ENCODE measurements around the gene ANKRD22.
"Not testable (repeated sequence)": the region's sequence is repeated elsewhere in the genome, so short reads cannot be mapped to it uniquely, and the experiment has no call there.

The ANKRD22 gene

GRCh38 chr10:88851706-88852105 is at the start of gene ANKRD22:
TSS of gene ANKRD22 (minus strand) at chr10:88851844. CDS start at chr10:88851607, 237 bp downstream.
- DNase-seq (ENCODE audit: low read depth) = no peak

DNA sequence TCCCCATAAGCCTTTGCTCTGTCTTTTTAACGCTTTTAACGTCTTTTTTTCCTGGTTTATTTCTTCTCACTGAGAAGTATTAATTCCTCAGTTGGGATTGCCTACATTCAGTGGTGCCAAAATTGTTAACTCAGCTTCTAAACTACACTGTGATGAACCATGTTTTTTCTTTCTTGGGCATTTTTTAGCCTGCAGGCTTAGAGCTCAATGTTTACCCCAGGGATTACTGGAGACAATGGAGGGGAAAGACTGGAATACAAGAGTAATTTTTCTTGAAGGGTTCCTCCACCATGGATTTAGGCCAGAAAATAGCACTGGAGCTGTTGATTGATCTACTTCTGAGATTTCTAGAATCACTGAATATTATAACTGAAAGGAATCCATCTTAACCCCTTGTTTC is 48.2 kb upstream of the ANKRD22 start:
- DNase-seq (ENCODE audit: low read depth) = no peak

DNA sequence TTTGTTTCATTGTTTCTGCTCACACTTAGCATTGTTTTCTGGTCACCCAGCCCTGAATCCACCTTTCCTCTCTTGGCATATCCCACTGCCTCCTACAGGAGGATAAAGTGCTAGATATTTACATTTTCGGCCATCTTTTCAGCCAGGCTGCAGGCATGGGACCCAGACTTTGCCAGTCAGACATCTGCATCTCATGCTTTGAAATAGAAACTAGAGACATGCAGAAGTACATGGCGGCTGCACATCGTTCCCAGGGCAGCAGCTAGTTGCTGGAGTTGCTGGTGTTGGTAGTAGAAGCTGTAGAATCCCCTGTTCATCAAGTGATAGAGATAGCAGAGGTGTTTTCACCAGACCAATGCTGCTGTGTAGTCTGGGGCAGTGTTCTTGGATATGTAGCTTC is 47.1 kb upstream of the ANKRD22 start:
- DNase-seq (ENCODE audit: low read depth) = no peak

GRCh38 chr10:88896994-88897853 is 45.6 kb upstream of the ANKRD22 start:
- no peak for DNase-seq (ENCODE audit: low read depth)

DNA sequence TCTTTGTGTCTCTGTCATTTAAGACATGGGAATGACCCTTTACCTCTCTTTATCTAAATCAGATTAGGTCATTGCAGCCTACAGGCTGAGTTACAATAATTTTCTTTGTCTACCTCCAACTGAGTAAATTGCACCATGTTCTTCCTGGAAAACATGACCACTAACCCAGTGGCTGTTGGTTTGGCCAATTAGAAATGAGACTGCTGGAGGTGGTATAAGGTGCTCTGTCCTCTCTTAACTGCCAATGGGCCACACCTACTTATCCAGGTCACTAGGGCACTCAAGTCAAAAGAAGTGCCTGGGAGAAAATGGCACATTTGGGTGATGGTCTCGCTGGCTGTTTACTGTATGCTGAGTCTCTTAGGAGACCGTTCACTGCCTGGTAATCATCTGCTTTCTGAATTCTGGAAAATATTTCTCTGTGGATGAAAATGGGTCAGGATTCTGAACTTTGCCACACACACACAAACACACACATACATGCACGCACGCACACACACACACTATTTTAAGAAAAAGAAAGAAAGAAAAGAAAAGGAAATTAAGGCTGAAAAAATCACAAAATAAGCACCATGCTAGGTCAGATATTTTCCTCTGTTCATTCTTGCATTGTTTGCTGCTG is 44.8 kb upstream of the ANKRD22 start:
- DNase-seq (ENCODE audit: low read depth) = no peak

GRCh38 chr10:88895250-88895649 is 43.6 kb upstream of the ANKRD22 start:
- no peak for DNase-seq (ENCODE audit: low read depth)

GRCh38 chr10:88893611-88894010 is 42.0 kb upstream of the ANKRD22 start:
- peak; percentile 63 for DNase-seq (ENCODE audit: low read depth)

GRCh38 chr10:88892222-88892967 is 40.8 kb upstream of the ANKRD22 start:
- peak; percentile 58 for DNase-seq (ENCODE audit: low read depth)

DNA sequence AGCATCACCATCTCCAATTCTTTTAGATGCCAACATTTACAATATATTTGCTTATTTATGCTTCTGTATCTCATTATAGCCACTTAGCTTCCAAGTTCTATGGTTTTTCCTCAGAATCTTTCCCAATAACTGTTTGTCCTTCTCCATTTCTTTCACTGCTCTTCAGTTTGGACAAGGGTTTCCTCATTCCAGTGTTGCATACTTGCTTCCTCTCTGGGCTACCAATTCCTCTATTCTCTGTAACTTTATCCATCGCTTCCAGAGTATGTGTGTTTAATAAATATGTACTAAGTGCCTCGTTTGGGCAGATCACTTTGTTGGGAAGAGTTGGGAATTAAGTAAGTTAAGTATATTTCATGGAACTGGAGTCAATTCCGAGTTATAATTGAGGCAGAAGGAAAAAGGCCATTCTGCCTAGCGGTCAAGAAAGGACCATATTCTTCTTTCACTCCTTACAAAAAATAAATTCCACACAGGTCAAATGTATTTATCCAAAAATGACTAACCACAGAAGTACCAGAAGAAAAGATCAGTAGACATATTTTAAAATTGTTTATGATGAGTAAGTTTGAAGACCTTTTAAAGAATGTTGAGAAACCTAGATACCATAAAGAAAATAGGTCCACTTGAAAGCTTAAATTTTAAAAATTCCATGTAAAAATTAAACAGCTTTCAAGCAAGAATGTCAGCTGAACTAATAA is 39.2 kb upstream of the ANKRD22 start:
- no peak for DNase-seq (ENCODE audit: low read depth)

DNA sequence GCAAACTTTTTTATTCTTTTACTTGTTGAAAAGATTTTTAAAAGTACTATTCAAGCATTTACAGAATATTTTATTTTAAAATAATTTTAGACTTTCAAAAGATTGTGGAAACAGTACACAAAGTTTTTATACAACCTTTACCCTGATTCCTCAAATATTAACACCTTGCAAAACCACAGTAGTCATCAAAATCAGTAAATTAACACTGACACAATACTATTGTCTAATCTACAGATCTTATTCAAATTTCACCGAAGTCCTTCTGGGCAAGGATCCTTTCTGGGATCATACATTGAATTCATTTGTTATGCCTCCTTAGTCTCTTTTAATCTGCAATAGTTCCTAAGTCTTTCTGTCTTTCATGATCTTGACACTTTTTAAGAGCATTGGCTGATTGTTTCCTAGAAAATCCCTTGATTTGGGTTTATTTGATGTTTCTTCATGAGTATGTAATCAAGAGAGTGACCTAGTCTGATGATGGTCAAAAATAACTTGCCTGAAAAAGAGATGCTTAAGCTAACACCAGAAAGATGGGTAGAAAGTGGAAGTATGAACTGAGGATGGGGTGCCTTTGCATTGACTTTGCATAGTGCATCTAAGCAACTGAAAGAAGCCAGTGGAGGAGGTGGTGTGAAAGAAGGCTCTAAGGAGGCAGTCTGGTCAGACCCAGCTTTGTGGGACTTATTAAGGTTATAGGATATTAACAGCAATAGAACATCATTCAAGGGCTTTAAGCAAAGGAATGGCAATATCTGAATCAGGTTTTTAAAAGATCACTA is 38.1 kb upstream of the ANKRD22 start:
- no peak for DNase-seq (ENCODE audit: low read depth)

DNA sequence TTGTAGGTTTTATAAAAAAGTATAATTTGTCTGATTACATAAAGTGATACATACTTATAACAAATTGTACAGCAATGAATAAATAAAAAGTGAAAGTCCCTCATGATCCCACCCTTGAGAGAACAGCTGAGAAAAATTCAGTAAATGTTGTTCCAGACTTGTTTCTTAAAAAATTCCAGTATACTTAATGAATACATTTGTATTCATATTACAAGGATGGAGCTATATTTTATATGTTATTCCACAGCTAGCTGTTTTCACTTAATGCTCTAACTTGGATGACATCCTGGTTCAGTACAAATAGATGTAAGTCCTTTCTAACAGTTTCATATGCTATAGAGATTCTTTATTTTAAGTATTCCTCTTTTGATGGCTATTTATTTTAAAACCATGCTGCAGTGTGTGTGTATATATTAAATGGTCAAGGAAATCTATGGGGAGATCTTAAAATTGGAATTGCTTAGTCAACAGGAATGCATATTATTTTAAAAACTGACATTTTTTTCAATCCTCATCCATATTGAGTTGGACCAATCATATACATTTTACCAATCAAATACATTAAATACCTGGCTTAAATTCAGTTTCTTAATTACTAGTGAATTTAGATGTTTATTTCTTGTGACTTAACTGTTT is 37.3 kb upstream of the ANKRD22 start:
- DNase-seq (ENCODE audit: low read depth) = no peak

DNA sequence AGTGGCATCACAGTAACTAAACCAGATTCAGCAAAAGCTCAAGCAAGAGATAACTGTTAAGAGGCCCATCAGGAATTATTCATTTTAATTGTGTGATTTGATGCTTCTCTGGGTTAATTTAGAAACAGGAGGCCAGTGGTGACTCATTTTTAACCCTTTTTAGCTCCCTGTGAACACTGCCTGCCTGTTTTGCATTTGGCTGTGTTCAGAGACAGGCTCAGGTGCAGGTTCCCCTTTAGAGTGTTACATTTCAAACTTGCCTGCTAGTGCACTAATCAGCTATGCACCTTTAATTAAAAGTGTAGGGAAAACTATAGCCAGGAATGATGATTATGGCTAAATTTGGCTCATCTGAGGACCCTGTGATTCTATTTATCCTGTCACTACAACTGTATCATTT is 34.9 kb upstream of the ANKRD22 start:
- DNase-seq (ENCODE audit: low read depth) = no peak

GRCh38 chr10:88883448-88883809 is 31.8 kb upstream of the ANKRD22 start:
- DNase-seq (ENCODE audit: low read depth) = no peak

DNA sequence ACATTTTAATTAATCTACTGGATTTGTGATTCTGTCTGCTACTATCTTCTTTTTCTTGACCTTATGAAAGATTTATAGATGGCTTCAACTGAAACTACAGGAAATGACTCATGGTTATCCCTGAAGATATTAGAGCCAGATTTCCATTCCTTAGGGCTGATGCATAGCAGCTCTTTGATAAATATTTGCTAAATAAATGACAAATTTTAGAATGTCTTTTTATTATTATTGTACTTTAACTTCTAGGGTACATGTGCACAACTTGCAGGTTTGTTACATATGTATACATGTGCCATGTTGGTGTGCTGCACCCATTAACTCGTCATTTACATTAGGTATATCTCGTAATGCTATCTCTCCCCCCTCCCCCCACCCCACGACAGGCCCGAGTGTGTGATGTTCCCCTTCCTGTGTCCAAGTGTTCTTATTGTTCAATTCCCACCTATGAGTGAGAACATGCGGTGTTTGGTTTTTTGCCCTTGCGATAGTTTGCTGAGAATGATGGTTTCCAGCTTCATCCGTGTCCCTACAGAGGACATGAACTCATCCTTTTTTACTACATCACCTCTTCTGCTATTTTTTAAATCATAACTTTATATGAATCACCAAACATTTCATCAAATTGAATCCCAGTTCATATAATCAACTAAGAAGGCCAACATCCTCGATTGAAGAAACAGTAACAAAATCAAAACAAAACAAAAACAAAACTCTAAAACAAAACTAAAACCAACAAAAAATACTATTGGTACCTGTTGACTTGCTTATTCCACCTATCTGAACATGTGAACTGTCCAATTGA is 31.2 kb upstream of the ANKRD22 start:
- DNase-seq (ENCODE audit: low read depth) = not testable (repeated sequence)

DNA sequence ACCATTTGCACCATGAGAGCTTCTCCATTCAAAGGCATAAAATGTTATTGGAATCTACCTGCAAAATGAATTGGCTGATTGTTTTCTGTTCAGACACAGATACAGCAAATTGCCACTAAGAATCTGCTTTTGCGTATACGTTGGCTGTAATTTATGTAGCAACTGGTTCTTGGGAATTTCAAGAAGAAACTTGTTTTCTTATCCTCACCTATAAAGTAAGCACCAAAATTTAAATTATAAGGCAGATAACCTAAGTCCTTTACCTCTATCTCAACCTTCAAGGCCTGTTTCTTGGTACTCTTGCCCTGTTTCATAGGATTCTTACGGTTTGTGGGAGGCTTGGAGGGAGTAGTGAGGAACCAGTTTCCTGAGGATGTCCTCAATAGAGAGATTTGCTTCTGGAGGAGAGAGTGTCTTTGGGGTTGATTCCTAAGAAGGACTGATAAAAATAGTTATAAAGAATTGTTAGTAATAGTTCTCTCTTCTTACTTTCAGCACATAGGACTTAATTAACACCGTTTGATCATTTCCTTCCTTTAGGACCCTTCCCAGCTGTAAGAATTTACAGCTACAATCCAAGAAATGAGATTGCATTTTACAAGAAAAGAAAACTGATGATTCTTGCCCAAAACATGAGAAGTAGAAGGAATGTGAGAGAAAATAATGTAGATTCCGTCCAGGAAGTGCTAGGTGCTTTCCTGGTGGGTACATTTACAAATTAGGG is 30.4 kb upstream of the ANKRD22 start:
- DNase-seq (ENCODE audit: low read depth) = no peak

DNA sequence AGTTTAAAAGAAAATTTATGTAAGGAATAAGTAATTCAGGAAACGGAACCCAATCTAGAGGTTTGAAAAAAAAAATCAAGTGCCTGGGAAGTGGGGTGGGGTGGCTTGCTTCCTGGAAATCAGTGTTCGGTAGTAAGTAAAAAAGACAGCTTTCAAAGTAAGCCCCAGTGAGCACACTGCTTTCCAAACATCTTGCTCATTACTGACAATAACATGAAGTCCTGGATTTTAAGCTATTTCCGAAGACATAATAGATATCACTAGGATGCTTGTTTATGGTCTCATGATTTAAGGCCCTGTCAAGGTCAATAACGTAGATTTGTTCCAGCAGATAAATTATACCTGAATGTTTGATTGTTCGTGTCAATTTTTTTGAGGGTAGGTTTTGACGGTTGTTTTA is 29.7 kb upstream of the ANKRD22 start:
- DNase-seq (ENCODE audit: low read depth) = no peak

GRCh38 chr10:88880282-88881076 is 28.8 kb upstream of the ANKRD22 start:
- no peak for DNase-seq (ENCODE audit: low read depth)

DNA sequence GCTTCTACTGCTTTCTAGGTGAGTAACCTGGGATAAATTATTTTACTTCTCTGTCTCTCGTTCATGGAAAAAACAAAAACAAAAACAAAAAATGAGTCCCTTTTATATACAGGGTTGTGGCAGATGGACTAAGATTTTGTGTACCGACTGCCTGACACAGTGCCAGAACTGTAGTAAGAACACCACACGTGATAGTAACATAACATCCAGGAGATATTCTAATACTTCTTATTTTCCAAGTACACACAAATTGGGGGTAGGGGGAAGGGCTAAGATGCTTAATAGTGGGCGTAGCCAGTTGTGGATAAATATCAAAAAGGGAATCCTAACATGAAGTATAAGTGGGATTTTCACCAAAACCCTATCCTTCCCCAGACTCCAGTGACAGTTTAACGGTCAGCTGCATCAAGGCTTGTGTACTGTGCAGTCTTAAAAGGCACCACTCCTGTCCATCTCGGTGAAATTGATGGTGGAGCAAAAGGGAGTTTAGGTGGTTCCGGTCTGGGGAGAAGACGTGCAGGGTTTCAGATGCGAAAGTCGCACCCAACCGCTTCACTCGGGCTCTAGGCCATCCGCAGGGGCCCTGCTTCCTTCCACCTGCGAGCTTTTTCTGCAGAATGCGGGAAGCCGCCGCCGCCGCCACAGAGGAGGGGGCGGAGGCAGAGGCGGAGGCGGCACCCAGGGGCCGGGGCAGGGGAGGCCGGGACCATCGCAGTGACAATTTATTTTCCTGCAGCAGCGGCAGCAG is 28.1 kb upstream of the ANKRD22 start, which contains the start of gene STAMBPL1:
Gene STAMBPL1, plus strand, starts transcription at position 712 of the 748 bp plus-strand sequence. CDS start 21,464 bp downstream, outside the sequence.
- DNase-seq (ENCODE audit: low read depth) = no peak
